Heart left ventricle (tissue), 13 donors: ENCODE measurements around the gene WSCD2.

Source experiments
- POLR2A ChIP-seq, 2 donors: fragments of 450-650 bp; IDR thresholded peaks; one replicate each; pipeline ENCODE4 v1.6.1; 2017; ENCODE audit warnings: antibody characterized with exemption in 2 of 2, mild to moderate bottlenecking in 2 of 2, moderate library complexity in 2 of 2
- TF ChIP-seq, protein P1 (sequence below), 12 donors: fragments of 200-600 bp; sonication (generic) in 4 of 12; IDR thresholded peaks; one replicate each; pipeline versions ENCODE4 v1.5.0 to v1.8.0; 2018 to 2022; ENCODE audit warnings: antibody characterized with exemption in 12 of 12, mild to moderate bottlenecking in 5 of 12
- donor health status: ischemic (EF 13 %, LVEDD 7.1; RV severe dilation, severe dysfunction).
- donor health status: DM: no; HTN: yes; CAD: no.
- donor health status: DM: no; HTN: no; CAD: no.
- donor health status: ischemic (EF 25% LVEDD 6.9; RV normal size, moderate dysfunction).
- donor health status: ischemic (EF 25% LVEDD 5.7; RV mildly dilated, moderate dysfunction).
- donor health status: ischemic (EF 35%, LVEDD 5.7; RV mildly dilated, moderate dysfunction).
- donor health status: nonischemic (EF 11% LVEDD 7.7; RV severe dilation, severe dysfunction).
- donor health status: DM: yes; HTN: yes; CAD: no.
- donor health status: PGD.
- donor health status: ischemic (EF 29% LVEDD 5.4; RV normal size, mild dysfunction).
- donor health status: nonischemic (EF 23%, LVEDD 6.1; RV moderate dilation, normal function).

DNA sequence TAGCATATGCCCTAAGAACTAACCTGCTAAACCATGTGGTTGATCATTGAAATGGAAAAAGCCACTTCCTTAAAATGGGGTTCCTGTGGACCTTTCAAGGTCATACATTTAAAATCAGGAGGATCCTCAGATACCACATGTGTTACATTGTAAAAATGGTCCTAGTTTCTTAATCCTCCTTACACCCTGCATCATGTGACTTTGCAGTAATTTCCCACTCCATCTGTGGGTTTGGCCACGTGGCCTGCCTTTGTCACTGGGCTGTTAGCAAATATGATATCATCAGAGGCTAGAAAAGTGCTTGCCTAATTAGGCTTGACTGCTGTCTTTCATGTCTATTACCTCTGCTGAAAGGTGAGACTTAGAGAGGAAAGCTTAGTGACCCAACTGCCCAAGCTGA, 139.3 kb downstream of the WSCD2 start:
- TF ChIP-seq, protein P1, sequence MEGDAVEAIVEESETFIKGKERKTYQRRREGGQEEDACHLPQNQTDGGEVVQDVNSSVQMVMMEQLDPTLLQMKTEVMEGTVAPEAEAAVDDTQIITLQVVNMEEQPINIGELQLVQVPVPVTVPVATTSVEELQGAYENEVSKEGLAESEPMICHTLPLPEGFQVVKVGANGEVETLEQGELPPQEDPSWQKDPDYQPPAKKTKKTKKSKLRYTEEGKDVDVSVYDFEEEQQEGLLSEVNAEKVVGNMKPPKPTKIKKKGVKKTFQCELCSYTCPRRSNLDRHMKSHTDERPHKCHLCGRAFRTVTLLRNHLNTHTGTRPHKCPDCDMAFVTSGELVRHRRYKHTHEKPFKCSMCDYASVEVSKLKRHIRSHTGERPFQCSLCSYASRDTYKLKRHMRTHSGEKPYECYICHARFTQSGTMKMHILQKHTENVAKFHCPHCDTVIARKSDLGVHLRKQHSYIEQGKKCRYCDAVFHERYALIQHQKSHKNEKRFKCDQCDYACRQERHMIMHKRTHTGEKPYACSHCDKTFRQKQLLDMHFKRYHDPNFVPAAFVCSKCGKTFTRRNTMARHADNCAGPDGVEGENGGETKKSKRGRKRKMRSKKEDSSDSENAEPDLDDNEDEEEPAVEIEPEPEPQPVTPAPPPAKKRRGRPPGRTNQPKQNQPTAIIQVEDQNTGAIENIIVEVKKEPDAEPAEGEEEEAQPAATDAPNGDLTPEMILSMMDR (IDR thresholded peaks at IDR 0.05) = no peak
- TF ChIP-seq POLR2A (IDR thresholded peaks at IDR 0.05) = no peak
